ENCODE measurements around the gene CNTNAP2.

- TF ChIP-seq, protein P1, sequence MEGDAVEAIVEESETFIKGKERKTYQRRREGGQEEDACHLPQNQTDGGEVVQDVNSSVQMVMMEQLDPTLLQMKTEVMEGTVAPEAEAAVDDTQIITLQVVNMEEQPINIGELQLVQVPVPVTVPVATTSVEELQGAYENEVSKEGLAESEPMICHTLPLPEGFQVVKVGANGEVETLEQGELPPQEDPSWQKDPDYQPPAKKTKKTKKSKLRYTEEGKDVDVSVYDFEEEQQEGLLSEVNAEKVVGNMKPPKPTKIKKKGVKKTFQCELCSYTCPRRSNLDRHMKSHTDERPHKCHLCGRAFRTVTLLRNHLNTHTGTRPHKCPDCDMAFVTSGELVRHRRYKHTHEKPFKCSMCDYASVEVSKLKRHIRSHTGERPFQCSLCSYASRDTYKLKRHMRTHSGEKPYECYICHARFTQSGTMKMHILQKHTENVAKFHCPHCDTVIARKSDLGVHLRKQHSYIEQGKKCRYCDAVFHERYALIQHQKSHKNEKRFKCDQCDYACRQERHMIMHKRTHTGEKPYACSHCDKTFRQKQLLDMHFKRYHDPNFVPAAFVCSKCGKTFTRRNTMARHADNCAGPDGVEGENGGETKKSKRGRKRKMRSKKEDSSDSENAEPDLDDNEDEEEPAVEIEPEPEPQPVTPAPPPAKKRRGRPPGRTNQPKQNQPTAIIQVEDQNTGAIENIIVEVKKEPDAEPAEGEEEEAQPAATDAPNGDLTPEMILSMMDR (IDR thresholded peaks at IDR 0.05; ENCODE audit: insufficient read depth, low read length, poor library complexity, severe bottlenecking) = no peak
- TF ChIP-seq EZH2phosphoT487 (conservative IDR thresholded peaks at IDR 0.05; ENCODE audit: low read length) = no peak
Measured at GRCh38 chr7:146136357-146136875, 19.8 kb downstream of the CNTNAP2 start.
